Spleen (tissue), 11 donors: ENCODE data around the gene COL21A1. TPM values are rescaled to one million over a fixed set of nuclear protein-coding genes. Genes with fewer than 3 reads are reported as not detected.

Source experiments
- DNase-seq: peaks from one replicate; pipeline ENCODE4 v3.0.0-alpha.2; 2020
- H3K27ac ChIP-seq, 8 donors: fragments of 200-600 bp; sonication (generic) in 7 of 8; 1 replicate in 4 of 8; 2 replicates in 4 of 8; pipeline versions ENCODE4 v1.5.0 to v1.8.0; 2016 to 2021; ENCODE audit warnings: inconsistent platforms in 4 of 8, mild to moderate bottlenecking in 4 of 8, moderate library complexity in 1 of 8
- H3K27me3 ChIP-seq, 7 donors: fragments of 200-600 bp; sonication (generic) in 6 of 7; replicated peaks in 1 of 7; 1 replicate in 4 of 7; 2 replicates in 3 of 7; pipeline versions ENCODE4 v1.5.0 to v1.8.0; 2016 to 2021; ENCODE audit warnings: inconsistent platforms in 3 of 7, mild to moderate bottlenecking in 1 of 7
- H3K36me3 ChIP-seq, 6 donors: fragments of 200-600 bp; sonication (generic) in 5 of 6; 1 replicate in 4 of 6; 2 replicates in 2 of 6; pipeline versions ENCODE4 v1.5.0 to v1.8.0; 2016 to 2021; ENCODE audit warnings: inconsistent platforms in 2 of 6
- H3K4me1 ChIP-seq, 6 donors: fragments of 200-600 bp; sonication (generic) in 5 of 6; 1 replicate in 3 of 6; 2 replicates in 3 of 6; pipeline versions ENCODE4 v1.5.0 to v1.8.0; 2016 to 2021; ENCODE audit warnings: inconsistent platforms in 3 of 6
- H3K4me3 ChIP-seq, 8 donors: fragments of 200-600 bp; sonication (generic) in 7 of 8; 1 replicate in 4 of 8; 2 replicates in 4 of 8; pipeline versions ENCODE4 v1.5.0 to v1.8.0; 2016 to 2021; ENCODE audit warnings: inconsistent platforms in 4 of 8, mild to moderate bottlenecking in 4 of 8, moderate library complexity in 2 of 8
- H3K9me3 ChIP-seq, 8 donors: fragments of 200-600 bp; sonication (generic) in 7 of 8; 1 replicate in 4 of 8; 2 replicates in 4 of 8; pipeline versions ENCODE4 v1.5.0 to v1.8.0; 2016 to 2021; ENCODE audit warnings: inconsistent platforms in 4 of 8
- CTCF ChIP-seq, 11 experiments: fragments of 200-600 bp in 7 of 11; fragments of 450-650 bp in 4 of 11; sonication (generic) in 4 of 11; IDR thresholded peaks in 8 of 11; conservative IDR thresholded peaks in 3 of 11; 1 replicate in 7 of 11; 2 replicates in 4 of 11; pipeline versions ENCODE4 v1.4.0 to v1.8.0; 2016 to 2021; ENCODE audit warnings: antibody characterized with exemption in 11 of 11, inconsistent platforms in 4 of 11, mild to moderate bottlenecking in 1 of 11
- POLR2A ChIP-seq, 3 donors: fragments of 450-650 bp; IDR thresholded peaks; one replicate each; pipeline ENCODE4 v1.5.1; 2017; ENCODE audit warnings: antibody characterized with exemption in 3 of 3, mild to moderate bottlenecking in 1 of 3
- POLR2AphosphoS5 ChIP-seq, 3 donors: sonication (generic); formaldehyde crosslinking; IDR thresholded peaks; one replicate each; pipeline ENCODE4 v1.5.1; 2017; ENCODE audit warnings: antibody characterized with exemption in 3 of 3
- WGBS, 5 donors: extraction: QIAGEN DNeasy Blood & Tissue Kit in 3 of 5; methylation state at CpG; one replicate each; pipeline versions ENCODE4 v1.1.5 to v1.1.7; 2013 to 2018; 5-methylcytosine and 5-hydroxymethylcytosine counted together
- intact Hi-C: fragments of 100-400 bp; cut with DNase I; formaldehyde crosslinking; loops from one replicate; pipeline ENCODE4 v1.15.0; 2023; ENCODE audit warnings: low total_unique reads
- polyA plus RNA-seq, 3 donors: library from polyadenylated mRNA; stranded (reverse); fragments of 200-250 nt; gene quantifications; one replicate each; pipeline ENCODE4 v1.2.1, GENCODE V29; 2013
- total RNA-seq, 7 donors: library from RNA; depleted of rRNA in 3 of 7; stranded (reverse); fragments of >200 nt in 3 of 7; fragmentation: NEBNext Ultra II Directional in 4 of 7; extraction: Animal tissue kit (Norgen Biotek cat#: 25700) in 4 of 7; gene quantifications; one replicate each; pipeline versions ENCODE4 v1.1.0 to v1.2.1, GENCODE V29; 2016 to 2021
- donor health status: healthy with polysubstance abuse.
- donor health status: DM: no; HTN: no; CAD: no; lungs with moderate emphysema.
- donor health status: DM: no; HTN: no; CAD: no.
- donor health status: Bipolar disorder and iron deficiency.
- donor health status: healthy.
- donor health status: DM: no; HTN: no; CAD: no.
- donor health status: DM: yes; HTN: yes; CAD: no.

The COL21A1 gene
- total and polyA plus RNA-seq, 10 donors, result 0.13 to 2.9 (median 0.60) TPM

- Histone ChIP-seq H3K4me3 (no peak overlapping the region), H3K9me3 (peaks cover 0 to 5% (median 0%) of the 10 kb centered on the region in 8 donors), H3K27ac (no peak overlapping the region), H3K36me3 (no peaks in the 10 kb centered on the region), H3K4me1 (no peaks in the 10 kb centered on the region), H3K27me3 (no peaks in the 10 kb centered on the region)
- intact Hi-C loops, result no loop called here
- DNase-seq, result no peak
- WGBS, 5 donors, result 70 to 88% (median 79%) methylated on average over 2 of the region's 2 CpGs
- TF ChIP-seq POLR2A (IDR thresholded peaks at IDR 0.05) (no peak), CTCF (IDR thresholded peaks at IDR 0.05 in 8 of 11, conservative IDR thresholded peaks at IDR 0.05 in 3 of 11) (no peak), POLR2AphosphoS5 (IDR thresholded peaks at IDR 0.05) (no peak)
Measured at GRCh38 chr6:56026455-56027180, 220.8 kb downstream of the COL21A1 start.

GRCh38 chr6:56025795-56026194 is 221.6 kb downstream of the COL21A1 start:
- H3K4me3 ChIP-seq, result no peak overlapping the region
- no peak for DNase-seq
- peaks cover 0 to 5% (median under 1%) of the 10 kb centered on the region in 8 donors for H3K9me3 ChIP-seq
- TF ChIP-seq CTCF (IDR thresholded peaks at IDR 0.05 in 8 of 11, conservative IDR thresholded peaks at IDR 0.05 in 3 of 11), result no peak
- TF ChIP-seq POLR2A (IDR thresholded peaks at IDR 0.05), result no peak
- TF ChIP-seq POLR2AphosphoS5 (IDR thresholded peaks at IDR 0.05), result no peak
- H3K27me3 ChIP-seq, result no peaks in the 10 kb centered on the region
- intact Hi-C loops, result no loop called here
- H3K4me1 ChIP-seq, result no peaks in the 10 kb centered on the region
- no peak overlapping the region for H3K27ac ChIP-seq
- H3K36me3 ChIP-seq, result no peaks in the 10 kb centered on the region

GRCh38 chr6:56024931-56025330 is 222.4 kb downstream of the COL21A1 start:
- no peak for TF ChIP-seq CTCF (IDR thresholded peaks at IDR 0.05 in 8 of 11, conservative IDR thresholded peaks at IDR 0.05 in 3 of 11)
- no peak for TF ChIP-seq POLR2A (IDR thresholded peaks at IDR 0.05)
- TF ChIP-seq POLR2AphosphoS5 (IDR thresholded peaks at IDR 0.05), result no peak
- H3K4me1 ChIP-seq, result no peaks in the 10 kb centered on the region
- intact Hi-C loops, result no loop called here
- no peak overlapping the region for H3K4me3 ChIP-seq
- H3K9me3 ChIP-seq, result peaks cover 0 to 10% (median 0%) of the 10 kb centered on the region in 8 donors
- no peaks in the 10 kb centered on the region for H3K27me3 ChIP-seq
- H3K36me3 ChIP-seq, result no peaks in the 10 kb centered on the region
- no peak overlapping the region for H3K27ac ChIP-seq
- 85 to 92% (median 90%) methylated on average over 5 of the region's 5 CpGs for WGBS, 5 donors
- no peak for DNase-seq

- H3K36me3 ChIP-seq, result no peaks in the 10 kb centered on the region
- H3K4me3 ChIP-seq, result no peak overlapping the region
- intact Hi-C loops, result no loop called here
- no peaks in the 10 kb centered on the region for H3K27me3 ChIP-seq
- no peak for DNase-seq
- TF ChIP-seq POLR2A (IDR thresholded peaks at IDR 0.05), result no peak
- TF ChIP-seq POLR2AphosphoS5 (IDR thresholded peaks at IDR 0.05), result no peak
- TF ChIP-seq CTCF (IDR thresholded peaks at IDR 0.05 in 8 of 11, conservative IDR thresholded peaks at IDR 0.05 in 3 of 11), result no peak
- 84 to 95% (median 88%) methylated on average over 3 of the region's 3 CpGs for WGBS, 5 donors
- no peaks in the 10 kb centered on the region for H3K4me1 ChIP-seq
- H3K27ac ChIP-seq, result no peak overlapping the region
- H3K9me3 ChIP-seq, result peaks cover 0 to 10% (median 0%) of the 10 kb centered on the region in 8 donors
Measured at GRCh38 chr6:56023829-56024228, 223.6 kb downstream of the COL21A1 start.
